ENCODE results near the gene PDP2. TPM values are rescaled to one million over a fixed set of nuclear protein-coding genes. Genes with fewer than 3 reads are reported as not detected.

The PDP2 gene
- total RNA-seq, 1 experiment from 2014 or later: 28.4 TPM

DNA sequence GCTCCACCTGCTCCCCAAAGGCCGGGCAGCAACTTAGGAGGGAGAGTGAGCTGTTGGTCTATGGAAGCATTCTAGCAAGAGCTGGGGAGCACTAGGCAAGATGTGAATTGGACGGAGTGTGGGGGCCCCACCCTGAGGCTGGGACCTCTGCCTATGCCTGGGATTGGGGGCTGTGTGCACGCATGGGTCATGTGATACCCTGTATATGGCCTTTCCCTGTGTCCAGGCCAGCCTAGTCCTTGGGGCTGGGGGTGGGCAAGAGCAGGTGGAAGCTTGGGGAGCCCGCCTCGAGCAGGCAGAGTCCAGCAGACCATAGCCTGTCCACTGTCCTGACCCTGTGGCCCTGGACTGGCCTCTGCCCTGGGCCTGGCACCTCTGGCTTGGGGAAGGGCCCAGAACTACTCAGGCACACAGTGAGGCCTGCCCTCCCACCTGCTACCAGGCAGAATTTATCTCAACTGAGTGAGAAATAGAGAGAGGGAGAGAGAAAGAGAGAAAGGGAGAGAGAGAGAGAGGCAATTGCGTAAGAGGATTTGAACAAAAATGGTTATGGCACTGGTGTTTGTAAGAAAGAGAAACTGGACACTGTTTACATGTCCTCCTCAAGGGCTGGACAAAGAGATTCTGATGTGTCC lies 19.1 kb downstream of the PDP2 start:
- TF ChIP-seq, protein P1, sequence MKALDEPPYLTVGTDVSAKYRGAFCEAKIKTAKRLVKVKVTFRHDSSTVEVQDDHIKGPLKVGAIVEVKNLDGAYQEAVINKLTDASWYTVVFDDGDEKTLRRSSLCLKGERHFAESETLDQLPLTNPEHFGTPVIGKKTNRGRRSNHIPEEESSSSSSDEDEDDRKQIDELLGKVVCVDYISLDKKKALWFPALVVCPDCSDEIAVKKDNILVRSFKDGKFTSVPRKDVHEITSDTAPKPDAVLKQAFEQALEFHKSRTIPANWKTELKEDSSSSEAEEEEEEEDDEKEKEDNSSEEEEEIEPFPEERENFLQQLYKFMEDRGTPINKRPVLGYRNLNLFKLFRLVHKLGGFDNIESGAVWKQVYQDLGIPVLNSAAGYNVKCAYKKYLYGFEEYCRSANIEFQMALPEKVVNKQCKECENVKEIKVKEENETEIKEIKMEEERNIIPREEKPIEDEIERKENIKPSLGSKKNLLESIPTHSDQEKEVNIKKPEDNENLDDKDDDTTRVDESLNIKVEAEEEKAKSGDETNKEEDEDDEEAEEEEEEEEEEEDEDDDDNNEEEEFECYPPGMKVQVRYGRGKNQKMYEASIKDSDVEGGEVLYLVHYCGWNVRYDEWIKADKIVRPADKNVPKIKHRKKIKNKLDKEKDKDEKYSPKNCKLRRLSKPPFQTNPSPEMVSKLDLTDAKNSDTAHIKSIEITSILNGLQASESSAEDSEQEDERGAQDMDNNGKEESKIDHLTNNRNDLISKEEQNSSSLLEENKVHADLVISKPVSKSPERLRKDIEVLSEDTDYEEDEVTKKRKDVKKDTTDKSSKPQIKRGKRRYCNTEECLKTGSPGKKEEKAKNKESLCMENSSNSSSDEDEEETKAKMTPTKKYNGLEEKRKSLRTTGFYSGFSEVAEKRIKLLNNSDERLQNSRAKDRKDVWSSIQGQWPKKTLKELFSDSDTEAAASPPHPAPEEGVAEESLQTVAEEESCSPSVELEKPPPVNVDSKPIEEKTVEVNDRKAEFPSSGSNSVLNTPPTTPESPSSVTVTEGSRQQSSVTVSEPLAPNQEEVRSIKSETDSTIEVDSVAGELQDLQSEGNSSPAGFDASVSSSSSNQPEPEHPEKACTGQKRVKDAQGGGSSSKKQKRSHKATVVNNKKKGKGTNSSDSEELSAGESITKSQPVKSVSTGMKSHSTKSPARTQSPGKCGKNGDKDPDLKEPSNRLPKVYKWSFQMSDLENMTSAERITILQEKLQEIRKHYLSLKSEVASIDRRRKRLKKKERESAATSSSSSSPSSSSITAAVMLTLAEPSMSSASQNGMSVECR (CRISPR knock-in tag; IDR thresholded peaks at IDR 0.05; ENCODE audit: borderline replicate concordance): no peak
- TF ChIP-seq ATF2 (CRISPR knock-in tag; IDR thresholded peaks at IDR 0.05; ENCODE audit: borderline replicate concordance, low read depth): no peak
- H3K27me3 Mint-ChIP-seq (ENCODE audit: low read depth): no peaks in the 10 kb centered on the region; the same call in 1 of the 2 replicates
- no peak for DNase-seq (ENCODE audit: low spot score)
- ChIA-PET CTCF (interaction anchor here (0.6 to 3.0 kb wide), 5 partner anchors 11 to 270 kb away, joined by 3 to 32 read pairs (median 4); partner anchors contain the start of gene PDP2), POLR2A (no interaction called here)
- H3K9me3 Mint-ChIP-seq: no peaks in the 10 kb centered on the region
- ATAC-seq: no peak
- no peak overlapping the region for H3K27ac Mint-ChIP-seq
- H3K36me3 Mint-ChIP-seq: no peaks in the 10 kb centered on the region
- peaks cover 8% of the 10 kb centered on the region for H3K4me1 Mint-ChIP-seq
- H3K4me3 Mint-ChIP-seq: no peak overlapping the region

GRCh38 chr16:66899945-66900710 lies 19.8 kb downstream of the PDP2 start:
- H3K4me3 Mint-ChIP-seq: no peak overlapping the region
- peak; percentile 41 for ATAC-seq
- no peak for DNase-seq (ENCODE audit: low spot score)

DNA sequence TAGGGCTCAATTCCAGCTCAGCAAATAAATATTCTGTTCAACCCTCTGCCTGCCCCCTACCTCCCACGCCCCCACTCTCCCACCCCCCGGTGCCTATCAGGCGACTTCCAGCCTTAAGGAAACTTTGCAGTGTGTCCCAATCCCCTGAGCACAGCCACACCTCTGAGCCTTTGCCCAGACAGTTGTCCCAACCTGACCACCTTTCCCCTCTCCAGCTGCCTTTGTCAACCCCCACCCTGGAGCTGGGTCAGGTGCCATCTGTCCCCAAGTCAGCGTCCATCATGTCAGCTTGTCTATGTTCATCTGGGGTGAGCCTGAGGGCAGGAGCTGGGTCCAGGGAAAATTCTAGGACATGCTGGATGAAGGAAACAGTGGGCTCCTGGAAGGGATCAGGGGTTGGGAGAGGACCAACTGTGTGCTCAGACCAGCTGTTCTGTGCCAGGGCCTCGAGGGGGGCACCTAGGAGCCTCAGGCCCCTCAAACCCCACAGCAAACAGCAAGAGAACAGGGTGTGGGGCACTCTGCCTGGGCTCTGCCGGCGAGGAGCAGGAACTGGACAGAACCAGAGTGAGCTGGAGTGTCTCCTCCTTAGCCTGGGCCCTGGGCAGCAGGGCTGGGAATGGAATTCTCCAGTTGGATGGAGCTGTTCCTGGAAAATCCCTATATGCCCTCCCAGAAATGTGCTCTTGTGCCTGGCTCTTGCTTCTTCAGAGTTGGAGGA lies 20.6 kb downstream of the PDP2 start:
- Mint-ChIP-seq H3K36me3 (no peaks in the 10 kb centered on the region), H3K27ac (no peak overlapping the region), H3K9me3 (no peaks in the 10 kb centered on the region), H3K27me3 (ENCODE audit: low read depth) (peaks cover under 1% of the 10 kb centered on the region), H3K4me3 (no peak overlapping the region), H3K4me1 (peaks cover 11% of the 10 kb centered on the region)
- ChIA-PET CTCF (interaction anchor here (0.9 to 2.0 kb wide), 4 partner anchors 9 to 268 kb away, joined by 3 to 10 read pairs (median 6); no protein-coding TSS in a partner anchor), POLR2A (no interaction called here)
- DNase-seq (ENCODE audit: low spot score): no peak
- ATAC-seq: no peak
- TF ChIP-seq ZNF263 (CRISPR knock-in tag; IDR thresholded peaks at IDR 0.05; ENCODE audit: low read depth) (no peak), NFATC4 (CRISPR knock-in tag; IDR thresholded peaks at IDR 0.05) (no peak), ZBTB43 (CRISPR knock-in tag; IDR thresholded peaks at IDR 0.05) (no peak), JAZF1 (CRISPR knock-in tag; IDR thresholded peaks at IDR 0.05) (no peak), TEAD4 (CRISPR knock-in tag; IDR thresholded peaks at IDR 0.05) (no peak), TP53 (CRISPR knock-in tag; IDR thresholded peaks at IDR 0.05) (no peak), GRHL2 (CRISPR knock-in tag; IDR thresholded peaks at IDR 0.05; ENCODE audit: insufficient replicate concordance, severe bottlenecking) (no peak), CBFB (CRISPR knock-in tag; IDR thresholded peaks at IDR 0.05; ENCODE audit: low read depth) (no peak), CREB1 (CRISPR knock-in tag; IDR thresholded peaks at IDR 0.05) (no peak), ESRRA (CRISPR knock-in tag; IDR thresholded peaks at IDR 0.05; ENCODE audit: borderline replicate concordance) (no peak), ZNF671 (CRISPR knock-in tag; IDR thresholded peaks at IDR 0.05) (no peak), NR3C1 (CRISPR knock-in tag; conservative IDR thresholded peaks at IDR 0.05; ENCODE audit: low read depth) (no peak)
- TF ChIP-seq, protein P2, sequence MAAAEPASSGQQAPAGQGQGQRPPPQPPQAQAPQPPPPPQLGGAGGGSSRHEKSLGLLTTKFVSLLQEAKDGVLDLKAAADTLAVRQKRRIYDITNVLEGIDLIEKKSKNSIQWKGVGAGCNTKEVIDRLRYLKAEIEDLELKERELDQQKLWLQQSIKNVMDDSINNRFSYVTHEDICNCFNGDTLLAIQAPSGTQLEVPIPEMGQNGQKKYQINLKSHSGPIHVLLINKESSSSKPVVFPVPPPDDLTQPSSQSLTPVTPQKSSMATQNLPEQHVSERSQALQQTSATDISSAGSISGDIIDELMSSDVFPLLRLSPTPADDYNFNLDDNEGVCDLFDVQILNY (CRISPR knock-in tag; IDR thresholded peaks at IDR 0.05): no peak

More at GRCh38 chr16:66899945-66900710, 19.8 kb downstream of the PDP2 start:
- POLR2A ChIA-PET: no interaction called here
- Mint-ChIP-seq H3K27ac (no peak overlapping the region), H3K27me3 (ENCODE audit: low read depth) (no peaks in the 10 kb centered on the region; the same call in 1 of the 2 replicates), H3K9me3 (no peaks in the 10 kb centered on the region), H3K36me3 (no peaks in the 10 kb centered on the region), H3K4me1 (peaks cover 8% of the 10 kb centered on the region)
- CTCF ChIA-PET: interaction anchor here (0.6 to 3.0 kb wide), 8 partner anchors 10 to 269 kb away, joined by 3 to 32 read pairs (median 6); partner anchors contain the start of gene PDP2
- TF ChIP-seq, protein P3, sequence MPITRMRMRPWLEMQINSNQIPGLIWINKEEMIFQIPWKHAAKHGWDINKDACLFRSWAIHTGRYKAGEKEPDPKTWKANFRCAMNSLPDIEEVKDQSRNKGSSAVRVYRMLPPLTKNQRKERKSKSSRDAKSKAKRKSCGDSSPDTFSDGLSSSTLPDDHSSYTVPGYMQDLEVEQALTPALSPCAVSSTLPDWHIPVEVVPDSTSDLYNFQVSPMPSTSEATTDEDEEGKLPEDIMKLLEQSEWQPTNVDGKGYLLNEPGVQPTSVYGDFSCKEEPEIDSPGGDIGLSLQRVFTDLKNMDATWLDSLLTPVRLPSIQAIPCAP (CRISPR knock-in tag; IDR thresholded peaks at IDR 0.05): no peak
- TF ChIP-seq USF2 (CRISPR knock-in tag; IDR thresholded peaks at IDR 0.05): no peak
- TF ChIP-seq SMAD3 (CRISPR knock-in tag; IDR thresholded peaks at IDR 0.05; ENCODE audit: borderline replicate concordance): no peak
- no peak for TF ChIP-seq ZNF317 (CRISPR knock-in tag; IDR thresholded peaks at IDR 0.05; ENCODE audit: borderline replicate concordance, low read depth)

Measured in WTC11 (cell line).